Gastroesophageal sphincter (tissue), 3 donors: ENCODE data around the gene SETBP1.

Experiments
- CTCF ChIP-seq, 4 experiments: fragments of 200-600 bp in 2 of 4; fragments of 450-650 bp in 2 of 4; sonication (generic) in 1 of 4; IDR thresholded peaks; one replicate each; pipeline ENCODE4 v1.5.1; 2017 to 2019; ENCODE audit warnings: antibody characterized with exemption in 4 of 4, mild to moderate bottlenecking in 2 of 4, moderate library complexity in 2 of 4
- EP300 ChIP-seq: sonication (generic); formaldehyde crosslinking; IDR thresholded peaks from one replicate; pipeline ENCODE4 v1.6.1; 2017; ENCODE audit warnings: antibody characterized with exemption, mild to moderate bottlenecking
- POLR2A ChIP-seq, 2 donors: fragments of 450-650 bp; IDR thresholded peaks; one replicate each; pipeline ENCODE4 v1.6.1; 2017; ENCODE audit warnings: antibody characterized with exemption in 2 of 2, mild to moderate bottlenecking in 2 of 2, moderate library complexity in 1 of 2
- POLR2AphosphoS5 ChIP-seq: sonication (generic); formaldehyde crosslinking; IDR thresholded peaks from one replicate; pipeline ENCODE4 v1.6.1; 2017; ENCODE audit warnings: antibody characterized with exemption

GRCh38 chr18:44897411-44897810 lies 216.7 kb downstream of the SETBP1 start:
- TF ChIP-seq CTCF (IDR thresholded peaks at IDR 0.05) (no peak), POLR2AphosphoS5 (no peak), EP300 (no peak), POLR2A (IDR thresholded peaks at IDR 0.05) (no peak)
